H9 (cell line): ENCODE data around the gene NDUFB2. TPM values are rescaled to one million over a fixed set of nuclear protein-coding genes. Genes with fewer than 3 reads are reported as not detected.

ENCODE experiments used
- DNase-seq: peaks from one replicate; pipeline ENCODE4 v3.0.0-alpha.2; 2017
- H2AFZ ChIP-seq: one replicate; pipeline ENCODE4 v1.6.1; 2013; ENCODE audit warnings: mild to moderate bottlenecking, low read length, control low read depth, moderate library complexity
- H2AK5ac ChIP-seq: 2 replicates; pipeline ENCODE4 v1.6.1; 2013; ENCODE audit warnings: low read length, control low read depth, mixed read lengths; ENCODE audit not compliant: insufficient read length
- H2BK120ac ChIP-seq: one replicate; pipeline ENCODE4 v1.6.1; 2013; ENCODE audit warnings: low read depth, mild to moderate bottlenecking, low read length, control low read depth, inconsistent platforms; ENCODE audit not compliant: poor library complexity, severe bottlenecking
- H2BK12ac ChIP-seq: 2 replicates; pipeline ENCODE4 v1.6.1; 2013; ENCODE audit warnings: low read length, control low read depth, mixed read lengths, low read depth; ENCODE audit not compliant: insufficient read length
- H2BK15ac ChIP-seq: 2 replicates; pipeline ENCODE4 v1.6.1; 2013; ENCODE audit warnings: low read depth, low read length, control low read depth
- H2BK20ac ChIP-seq: one replicate; pipeline ENCODE4 v1.6.1; 2013; ENCODE audit warnings: low read depth, mild to moderate bottlenecking, low read length, control low read depth, inconsistent platforms; ENCODE audit not compliant: poor library complexity, severe bottlenecking
- H2BK5ac ChIP-seq: 2 replicates; pipeline ENCODE4 v1.6.1; 2013; ENCODE audit warnings: low read length, control low read depth, mixed read lengths; ENCODE audit not compliant: insufficient read length
- H3K14ac ChIP-seq: 2 replicates; pipeline ENCODE4 v1.6.1; 2013; ENCODE audit warnings: low read length, control low read depth; ENCODE audit not compliant: insufficient read depth
- H3K18ac ChIP-seq: 2 replicates; pipeline ENCODE4 v1.6.1; 2013; ENCODE audit warnings: low read depth, mild to moderate bottlenecking, mixed read lengths, low read length, control low read depth; ENCODE audit not compliant: insufficient read length
- H3K23ac ChIP-seq: 2 replicates; pipeline ENCODE4 v1.6.1; 2013; ENCODE audit warnings: low read length, control low read depth, mixed read lengths, low read depth; ENCODE audit not compliant: insufficient read length
- H3K23me2 ChIP-seq: 2 replicates; pipeline ENCODE4 v1.6.1; 2013; ENCODE audit warnings: low read depth, mild to moderate bottlenecking, mixed read lengths, low read length, control low read depth; ENCODE audit not compliant: insufficient read length, poor library complexity, severe bottlenecking
- H3K27ac ChIP-seq: 2 replicates; pipeline ENCODE4 v1.5.1; 2013; ENCODE audit warnings: low read length, control low read depth, mixed read lengths, low read depth; ENCODE audit not compliant: insufficient read length
- H3K27me3 ChIP-seq: 2 replicates; pipeline ENCODE4 v1.6.1; 2013; ENCODE audit warnings: low read length, control low read depth, inconsistent platforms; ENCODE audit not compliant: insufficient read depth
- H3K4ac ChIP-seq: 2 replicates; pipeline ENCODE4 v1.6.1; 2013; ENCODE audit warnings: low read depth, mild to moderate bottlenecking, control low read depth, inconsistent platforms, low read length, moderate library complexity
- H3K4me1 ChIP-seq: 2 replicates; pipeline ENCODE4 v1.6.1; 2013; ENCODE audit warnings: low read length, control low read depth, inconsistent platforms; ENCODE audit not compliant: insufficient read depth
- H3K4me2 ChIP-seq: 2 replicates; pipeline ENCODE4 v1.6.1; 2013; ENCODE audit warnings: low read length, control low read depth, mixed read lengths; ENCODE audit not compliant: insufficient read length, insufficient read depth
- H3K56ac ChIP-seq: 2 replicates; pipeline ENCODE4 v1.6.1; 2013; ENCODE audit warnings: low read depth, mild to moderate bottlenecking, mixed read lengths, low read length, control low read depth; ENCODE audit not compliant: insufficient read length
- H3K79me1 ChIP-seq: 2 replicates; pipeline ENCODE4 v1.6.1; 2013; ENCODE audit warnings: low read depth, mild to moderate bottlenecking, moderate library complexity, low read length, control low read depth, inconsistent platforms; ENCODE audit not compliant: insufficient read depth, poor library complexity, severe bottlenecking
- H3K79me2 ChIP-seq: 2 replicates; pipeline ENCODE4 v1.6.1; 2013; ENCODE audit warnings: low read length, control low read depth, inconsistent platforms; ENCODE audit not compliant: insufficient read depth
- H3K9ac ChIP-seq: 2 replicates; pipeline ENCODE4 v1.6.1; 2013; ENCODE audit warnings: low read length, control low read depth, mixed read lengths; ENCODE audit not compliant: insufficient read length; ENCODE audit errors: extremely low read depth
- H3K9me3 ChIP-seq: one replicate; pipeline ENCODE4 v1.6.1; 2013; ENCODE audit warnings: low read depth, low read length, inconsistent platforms; ENCODE audit not compliant: control insufficient read depth
- H3T11ph ChIP-seq: one replicate; pipeline ENCODE4 v1.6.1; 2013; ENCODE audit warnings: mild to moderate bottlenecking, low read length, control low read depth, inconsistent platforms
- H4K20me1 ChIP-seq: one replicate; pipeline ENCODE4 v1.6.1; 2013; ENCODE audit not compliant: control insufficient read depth, insufficient read length, insufficient read depth
- H4K5ac ChIP-seq: 2 replicates; pipeline ENCODE4 v1.6.1; 2013; ENCODE audit warnings: low read depth, mild to moderate bottlenecking, mixed read lengths, low read length, control low read depth; ENCODE audit not compliant: insufficient read length
- H4K8ac ChIP-seq: replicated peaks from 2 replicates; pipeline ENCODE4 v1.6.1; 2013; ENCODE audit warnings: low read length, control low read depth, mixed read lengths, low read depth; ENCODE audit not compliant: insufficient read length
- H4K91ac ChIP-seq: 2 replicates; pipeline ENCODE4 v1.6.1; 2013; ENCODE audit warnings: low read depth, mild to moderate bottlenecking, moderate library complexity, mixed read lengths, low read length, control low read depth; ENCODE audit not compliant: insufficient read length
- H3K27ac Mint-ChIP-seq, 3 experiments: 2 replicates in 2 of 3; 3 replicates in 1 of 3; pipeline ENCODE4 v1.8.0; 2020 to 2021; ENCODE audit warnings: mixed read lengths in 3 of 3, mild to moderate bottlenecking in 1 of 3, moderate library complexity in 1 of 3
- H3K27me3 Mint-ChIP-seq: 2 replicates; pipeline ENCODE4 v1.8.0; 2021; ENCODE audit warnings: low read depth, mild to moderate bottlenecking, moderate library complexity, mixed read lengths
- H3K36me3 Mint-ChIP-seq, 3 experiments: 2 replicates in 2 of 3; 3 replicates in 1 of 3; pipeline ENCODE4 v1.8.0; 2020 to 2021; ENCODE audit warnings: low read depth in 3 of 3, mixed read lengths in 3 of 3; ENCODE audit not compliant: insufficient read depth in 1 of 3
- H3K4me1 Mint-ChIP-seq, 2 experiments: 2 replicates each; pipeline ENCODE4 v1.8.0; 2020; ENCODE audit warnings: mixed read lengths in 2 of 2
- H3K4me3 Mint-ChIP-seq, 2 experiments: 2 replicates in 1 of 2; 3 replicates in 1 of 2; pipeline ENCODE4 v1.8.0; 2020 to 2021; ENCODE audit warnings: mild to moderate bottlenecking in 2 of 2, mixed read lengths in 2 of 2, moderate library complexity in 1 of 2
- H3K9me3 Mint-ChIP-seq, 2 experiments: 2 replicates in 1 of 2; 3 replicates in 1 of 2; pipeline ENCODE4 v1.8.0; 2020; ENCODE audit warnings: mild to moderate bottlenecking in 2 of 2, mixed read lengths in 2 of 2, moderate library complexity in 1 of 2
- WGBS: extraction: QIAGEN DNeasy Blood & Tissue Kit; methylation state at CpG from one replicate; pipeline ENCODE4 v1.1.7; 2013; ENCODE audit warnings: missing lambda C conversion rate, low lambda C conversion rate, mixed read lengths; ENCODE audit not compliant: insufficient read length; ENCODE audit errors: extremely low coverage; 5-methylcytosine and 5-hydroxymethylcytosine counted together
- total RNA-seq: library from RNA; stranded (reverse); gene quantifications from 2 replicates; pipeline ENCODE4 v1.2.1, GENCODE V29; 2021
- TF ChIP-seq, protein P1 (sequence below): fragments of 200-600 bp; sonication (generic); conservative IDR thresholded peaks from 3 replicates; pipeline ENCODE4 v1.8.0; 2021; ENCODE audit warnings: antibody characterized with exemption, mild to moderate bottlenecking

NDUFB2 gene
- total RNA-seq, 1 experiment from 2014 or later: 177 TPM

DNA sequence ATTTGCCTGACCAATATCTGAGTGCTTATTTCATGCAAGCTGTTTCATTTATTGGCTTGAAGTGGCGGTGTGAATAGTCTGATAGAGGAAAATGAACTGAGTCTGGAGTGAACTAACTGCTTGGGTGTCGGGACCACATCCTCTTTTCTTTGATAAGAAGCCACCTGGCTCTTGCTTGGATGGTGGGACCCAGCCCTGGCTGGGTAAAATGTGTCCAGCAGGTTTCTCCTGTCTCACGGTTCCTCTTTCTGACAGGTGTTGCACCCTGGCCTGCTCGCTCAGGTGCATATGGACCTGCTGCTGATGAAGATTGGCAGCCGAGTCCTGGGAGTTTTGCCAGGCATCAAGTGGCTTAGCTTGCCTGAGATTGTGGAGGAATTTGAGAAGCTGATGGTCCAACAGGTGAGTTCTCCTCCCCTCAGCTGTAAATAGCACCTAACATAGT lies 22.1 kb upstream of the NDUFB2 start:
- Histone ChIP-seq H2AFZ (no peak overlapping the region), H2BK20ac (no peak overlapping the region), H4K5ac (no peak overlapping the region), H3K79me1 (no peaks in the 10 kb centered on the region), H3K56ac (no peak overlapping the region), H3K27ac (no peak overlapping the region), H3T11ph (no peak overlapping the region), H2BK5ac (no peak overlapping the region), H3K27me3 (no peaks in the 10 kb centered on the region; the same call in 1 of the 2 replicates), H3K9me3 (no peaks in the 10 kb centered on the region), H3K79me2 (no peaks in the 10 kb centered on the region), H3K23ac (no peak overlapping the region), H4K8ac (no peak overlapping the region), H2AK5ac (no peak overlapping the region), H3K23me2 (peaks cover 6% of the 10 kb centered on the region), H4K91ac (no peak overlapping the region), H2BK15ac (no peak overlapping the region), H2BK120ac (no peak overlapping the region), H4K20me1 (no peaks in the 10 kb centered on the region), H3K4me2 (peak overlapping the region; percentile 55), H3K14ac (no peak overlapping the region), H3K18ac (no peak overlapping the region), H3K9ac (no peak overlapping the region), H3K4ac (no peak overlapping the region), H3K4me1 (no peaks in the 10 kb centered on the region; the same call in 1 of the 2 replicates), H2BK12ac (no peak overlapping the region)
- no peak for DNase-seq
- Mint-ChIP-seq H3K4me3 (peak overlapping the region in 1 of 2 experiments; percentile 67; a peak in 3 of 5 replicates), H3K36me3 (peaks cover 1 to 9% (median 4%) of the 10 kb centered on the region in 3 experiments; a peak in 6 of 7 replicates), H3K4me1 (peaks cover 15 to 18% of the 10 kb centered on the region in 2 experiments), H3K27me3 (peaks cover 3% of the 10 kb centered on the region; the same call in 1 of the 2 replicates), H3K9me3 (no peaks in the 10 kb centered on the region), H3K27ac (no peak overlapping the region)
- TF ChIP-seq, protein P1, sequence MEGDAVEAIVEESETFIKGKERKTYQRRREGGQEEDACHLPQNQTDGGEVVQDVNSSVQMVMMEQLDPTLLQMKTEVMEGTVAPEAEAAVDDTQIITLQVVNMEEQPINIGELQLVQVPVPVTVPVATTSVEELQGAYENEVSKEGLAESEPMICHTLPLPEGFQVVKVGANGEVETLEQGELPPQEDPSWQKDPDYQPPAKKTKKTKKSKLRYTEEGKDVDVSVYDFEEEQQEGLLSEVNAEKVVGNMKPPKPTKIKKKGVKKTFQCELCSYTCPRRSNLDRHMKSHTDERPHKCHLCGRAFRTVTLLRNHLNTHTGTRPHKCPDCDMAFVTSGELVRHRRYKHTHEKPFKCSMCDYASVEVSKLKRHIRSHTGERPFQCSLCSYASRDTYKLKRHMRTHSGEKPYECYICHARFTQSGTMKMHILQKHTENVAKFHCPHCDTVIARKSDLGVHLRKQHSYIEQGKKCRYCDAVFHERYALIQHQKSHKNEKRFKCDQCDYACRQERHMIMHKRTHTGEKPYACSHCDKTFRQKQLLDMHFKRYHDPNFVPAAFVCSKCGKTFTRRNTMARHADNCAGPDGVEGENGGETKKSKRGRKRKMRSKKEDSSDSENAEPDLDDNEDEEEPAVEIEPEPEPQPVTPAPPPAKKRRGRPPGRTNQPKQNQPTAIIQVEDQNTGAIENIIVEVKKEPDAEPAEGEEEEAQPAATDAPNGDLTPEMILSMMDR: no peak
- WGBS: no CpG with 5 or more reads among the region's 5 CpGs
